22Rv1 (cell line): ENCODE data around the gene MBOAT7.

Experiments used
- ZFX ChIP-seq: fragments of 450-650 bp; IDR thresholded peaks from 2 replicates; pipeline ENCODE4 v1.6.1; 2017; ENCODE audit warnings: antibody characterized with exemption, borderline replicate concordance
- TF ChIP-seq, protein P1 (sequence below): fragments of 450-650 bp; IDR thresholded peaks from 2 replicates; pipeline ENCODE4 v1.5.1; 2017; ENCODE audit warnings: mild to moderate bottlenecking

DNA sequence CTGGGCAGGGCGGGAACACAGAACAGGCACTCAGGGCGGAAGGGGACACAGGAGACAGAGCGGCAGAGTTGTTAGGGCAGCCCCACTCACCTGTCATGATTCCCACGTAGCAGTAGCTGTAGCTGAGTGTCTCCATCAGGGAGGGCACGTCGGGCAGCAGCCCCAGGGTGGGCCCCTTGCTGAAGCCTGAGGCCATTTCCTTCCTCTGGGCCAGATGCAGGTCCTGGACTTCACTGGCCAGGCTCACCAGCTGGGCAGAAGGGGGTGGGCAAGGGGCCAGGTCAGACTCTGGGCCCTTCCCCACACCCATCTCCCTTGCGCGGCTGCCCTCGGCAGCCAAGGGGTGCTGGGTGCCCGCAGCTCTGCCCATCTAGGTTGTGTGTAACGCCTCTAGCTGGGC, 5.9 kb downstream of the MBOAT7 start:
- TF ChIP-seq ZFX = no peak
- TF ChIP-seq, protein P1, sequence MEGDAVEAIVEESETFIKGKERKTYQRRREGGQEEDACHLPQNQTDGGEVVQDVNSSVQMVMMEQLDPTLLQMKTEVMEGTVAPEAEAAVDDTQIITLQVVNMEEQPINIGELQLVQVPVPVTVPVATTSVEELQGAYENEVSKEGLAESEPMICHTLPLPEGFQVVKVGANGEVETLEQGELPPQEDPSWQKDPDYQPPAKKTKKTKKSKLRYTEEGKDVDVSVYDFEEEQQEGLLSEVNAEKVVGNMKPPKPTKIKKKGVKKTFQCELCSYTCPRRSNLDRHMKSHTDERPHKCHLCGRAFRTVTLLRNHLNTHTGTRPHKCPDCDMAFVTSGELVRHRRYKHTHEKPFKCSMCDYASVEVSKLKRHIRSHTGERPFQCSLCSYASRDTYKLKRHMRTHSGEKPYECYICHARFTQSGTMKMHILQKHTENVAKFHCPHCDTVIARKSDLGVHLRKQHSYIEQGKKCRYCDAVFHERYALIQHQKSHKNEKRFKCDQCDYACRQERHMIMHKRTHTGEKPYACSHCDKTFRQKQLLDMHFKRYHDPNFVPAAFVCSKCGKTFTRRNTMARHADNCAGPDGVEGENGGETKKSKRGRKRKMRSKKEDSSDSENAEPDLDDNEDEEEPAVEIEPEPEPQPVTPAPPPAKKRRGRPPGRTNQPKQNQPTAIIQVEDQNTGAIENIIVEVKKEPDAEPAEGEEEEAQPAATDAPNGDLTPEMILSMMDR = no peak
